Subcutaneous adipose tissue (tissue), 4 donors: Measurements from ENCODE around the gene PHLDA2. TPM values are rescaled to one million over a fixed set of nuclear protein-coding genes. Genes with fewer than 3 reads are reported as not detected.

ENCODE experiments used
- CTCF ChIP-seq: fragments of 450-650 bp; IDR thresholded peaks from one replicate; pipeline ENCODE4 v1.5.1; 2016; ENCODE audit warnings: low read depth, mild to moderate bottlenecking, control low read depth, antibody characterized with exemption, moderate library complexity
- total RNA-seq, 4 donors: library from RNA; depleted of rRNA; stranded (reverse); fragments of >200 nt; gene quantifications; one replicate each; pipeline ENCODE4 v1.1.0, GENCODE V29; 2016

The PHLDA2 gene
- total RNA-seq, 4 donors from 2014 or later: 1.2 to 1.8 TPM; not detected in 2

- no peak for TF ChIP-seq CTCF
Measured at GRCh38 chr11:2921261-2921660, 8.0 kb downstream of the PHLDA2 start.

GRCh38 chr11:2920343-2920742 is 8.9 kb downstream of the PHLDA2 start:
- no peak for TF ChIP-seq CTCF

GRCh38 chr11:2919837-2920236 is 9.4 kb downstream of the PHLDA2 start:
- no peak for TF ChIP-seq CTCF

- no peak for TF ChIP-seq CTCF
Measured at GRCh38 chr11:2919188-2919587, 10.0 kb downstream of the PHLDA2 start.

GRCh38 chr11:2917842-2918490 is 11.3 kb downstream of the PHLDA2 start:
- TF ChIP-seq CTCF: no peak

GRCh38 chr11:2916892-2917645 is 12.2 kb downstream of the PHLDA2 start:
- no peak for TF ChIP-seq CTCF

- no peak for TF ChIP-seq CTCF
Measured at GRCh38 chr11:2916114-2916891, 12.9 kb downstream of the PHLDA2 start.
